Tibial artery (tissue), 4 donors: Measurements from ENCODE around the gene EIF4E3.
A peak's percentile ranks its signal among the peaks of the same experiment; 100 is the strongest.

Experiments used
- DNase-seq, 2 donors: peaks; one replicate each; pipeline ENCODE4 v3.0.0-alpha.2; 2019
- H3K27ac ChIP-seq, 2 donors: fragments of 200-600 bp; sonication (generic) in 1 of 2; 1 replicate in 1 of 2; 2 replicates in 1 of 2; pipeline ENCODE4 v1.5.1; 2018 to 2019; ENCODE audit warnings: mild to moderate bottlenecking in 1 of 2
- H3K27me3 ChIP-seq, 2 donors: fragments of 200-600 bp; sonication (generic) in 1 of 2; one replicate each; pipeline versions ENCODE4 v1.5.1 to v1.6.0; 2016 to 2019
- H3K36me3 ChIP-seq, 3 donors: fragments of 200-600 bp; sonication (generic) in 2 of 3; one replicate each; pipeline ENCODE4 v1.5.1; 2016 to 2019; ENCODE audit warnings: mild to moderate bottlenecking in 2 of 3
- H3K4me1 ChIP-seq, 4 donors: fragments of 200-600 bp; sonication (generic) in 2 of 4; 1 replicate in 3 of 4; 2 replicates in 1 of 4; pipeline ENCODE4 v1.5.1; 2016 to 2019
- H3K4me3 ChIP-seq, 2 donors: fragments of 200-600 bp; sonication (generic) in 1 of 2; 1 replicate in 1 of 2; 2 replicates in 1 of 2; pipeline ENCODE4 v1.5.1; 2018 to 2019; ENCODE audit warnings: mild to moderate bottlenecking in 2 of 2
- H3K9me3 ChIP-seq, 3 donors: fragments of 200-600 bp; sonication (generic) in 1 of 3; one replicate each; pipeline ENCODE4 v1.5.1; 2016 to 2019
- intact Hi-C: fragments of 100-400 bp; cut with DNase I; formaldehyde crosslinking; loops from one replicate; pipeline ENCODE4 v1.15.0; 2023; ENCODE audit warnings: low total_unique reads
- TF ChIP-seq, protein P1 (sequence below), 2 experiments: fragments of 200-600 bp in 1 of 2; fragments of 450-650 bp in 1 of 2; IDR thresholded peaks; one replicate each; pipeline ENCODE4 v1.5.1; 2017 to 2019; ENCODE audit warnings: antibody characterized with exemption in 2 of 2, mild to moderate bottlenecking in 1 of 2, moderate library complexity in 1 of 2

The EIF4E3 gene

DNA sequence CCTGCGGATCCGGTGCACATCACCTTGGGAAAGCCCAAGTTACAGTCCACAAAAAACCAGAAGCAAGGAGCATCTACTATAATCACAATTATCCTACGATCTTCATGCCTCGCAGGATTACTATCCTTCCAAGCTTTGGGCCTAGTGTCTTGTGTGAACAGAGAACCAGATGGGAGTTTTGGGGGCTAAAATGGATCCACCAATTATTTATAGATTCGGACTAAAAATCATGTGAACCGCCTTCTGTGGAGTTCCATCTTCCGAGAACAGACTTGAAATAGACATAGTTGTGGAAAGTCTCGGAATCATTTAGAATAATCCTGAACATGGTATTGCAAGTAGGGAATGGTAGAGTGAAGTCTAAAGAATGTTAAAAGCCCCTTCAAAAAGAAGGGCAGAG lies 70.1 kb downstream of the EIF4E3 start:
- H3K36me3 ChIP-seq: no peaks in the 10 kb centered on the region
- H3K27ac ChIP-seq: no peak overlapping the region
- H3K27me3 ChIP-seq: no peaks in the 10 kb centered on the region
- intact Hi-C loops: no loop called here
- no peaks in the 10 kb centered on the region for H3K9me3 ChIP-seq
- DNase-seq: no peak
- TF ChIP-seq, protein P1, sequence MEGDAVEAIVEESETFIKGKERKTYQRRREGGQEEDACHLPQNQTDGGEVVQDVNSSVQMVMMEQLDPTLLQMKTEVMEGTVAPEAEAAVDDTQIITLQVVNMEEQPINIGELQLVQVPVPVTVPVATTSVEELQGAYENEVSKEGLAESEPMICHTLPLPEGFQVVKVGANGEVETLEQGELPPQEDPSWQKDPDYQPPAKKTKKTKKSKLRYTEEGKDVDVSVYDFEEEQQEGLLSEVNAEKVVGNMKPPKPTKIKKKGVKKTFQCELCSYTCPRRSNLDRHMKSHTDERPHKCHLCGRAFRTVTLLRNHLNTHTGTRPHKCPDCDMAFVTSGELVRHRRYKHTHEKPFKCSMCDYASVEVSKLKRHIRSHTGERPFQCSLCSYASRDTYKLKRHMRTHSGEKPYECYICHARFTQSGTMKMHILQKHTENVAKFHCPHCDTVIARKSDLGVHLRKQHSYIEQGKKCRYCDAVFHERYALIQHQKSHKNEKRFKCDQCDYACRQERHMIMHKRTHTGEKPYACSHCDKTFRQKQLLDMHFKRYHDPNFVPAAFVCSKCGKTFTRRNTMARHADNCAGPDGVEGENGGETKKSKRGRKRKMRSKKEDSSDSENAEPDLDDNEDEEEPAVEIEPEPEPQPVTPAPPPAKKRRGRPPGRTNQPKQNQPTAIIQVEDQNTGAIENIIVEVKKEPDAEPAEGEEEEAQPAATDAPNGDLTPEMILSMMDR (IDR thresholded peaks at IDR 0.05): no peak
- H3K4me1 ChIP-seq: peaks cover 0 to 20% (median 15%) of the 10 kb centered on the region in 4 donors
- H3K4me3 ChIP-seq: no peak overlapping the region

GRCh38 chr3:71653414-71653807 lies 71.8 kb downstream of the EIF4E3 start:
- no peaks in the 10 kb centered on the region for H3K36me3 ChIP-seq
- H3K27ac ChIP-seq: no peak overlapping the region
- H3K4me1 ChIP-seq: peaks cover 0 to 17% (median 11%) of the 10 kb centered on the region in 4 donors
- intact Hi-C loops: loop anchor here (5.0 kb wide), 1 partner anchor 1121 kb away; no protein-coding TSS in a partner anchor
- no peaks in the 10 kb centered on the region for H3K27me3 ChIP-seq
- no peak overlapping the region for H3K4me3 ChIP-seq
- TF ChIP-seq, protein P1 (IDR thresholded peaks at IDR 0.05): no peak
- no peaks in the 10 kb centered on the region for H3K9me3 ChIP-seq
- DNase-seq: no peak

GRCh38 chr3:71652781-71653413 lies 72.3 kb downstream of the EIF4E3 start:
- Histone ChIP-seq H3K4me1 (peaks cover 0 to 12% (median 7%) of the 10 kb centered on the region in 4 donors), H3K36me3 (no peaks in the 10 kb centered on the region), H3K4me3 (no peak overlapping the region), H3K9me3 (no peaks in the 10 kb centered on the region), H3K27ac (no peak overlapping the region), H3K27me3 (no peaks in the 10 kb centered on the region)
- peak in 1 of 2 donors; percentile 56 for DNase-seq
- TF ChIP-seq, protein P1 (IDR thresholded peaks at IDR 0.05): peak; percentile 48 to 55
- intact Hi-C loops: loop anchor here (5.0 kb wide), 1 partner anchor 1121 kb away; no protein-coding TSS in a partner anchor

DNA sequence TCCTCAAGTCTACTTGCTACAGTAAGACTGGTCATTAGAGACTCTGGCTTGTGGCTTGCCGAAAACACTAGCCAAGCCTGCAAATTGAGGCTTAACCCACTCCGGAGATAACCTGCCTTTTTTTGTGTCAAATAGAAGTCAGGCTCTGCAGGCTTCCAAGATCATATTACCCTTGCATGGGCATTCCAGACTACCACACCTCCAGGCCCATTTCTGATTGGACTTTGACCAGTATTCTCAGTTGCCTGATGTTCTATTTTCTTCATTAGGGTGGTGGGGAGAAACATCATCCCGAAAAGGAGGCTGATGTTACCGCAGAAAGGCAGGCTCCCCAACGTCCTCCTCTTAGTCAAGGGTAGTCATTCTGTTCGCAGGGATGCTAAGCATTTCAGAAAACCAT lies 73.6 kb downstream of the EIF4E3 start:
- intact Hi-C loops: loop anchor here (5.0 kb wide), 1 partner anchor 1119 kb away; no protein-coding TSS in a partner anchor
- Histone ChIP-seq H3K27ac (no peak overlapping the region), H3K4me3 (no peak overlapping the region), H3K4me1 (peaks cover 0 to 6% (median 0%) of the 10 kb centered on the region in 4 donors), H3K36me3 (no peaks in the 10 kb centered on the region), H3K9me3 (no peaks in the 10 kb centered on the region), H3K27me3 (no peaks in the 10 kb centered on the region)
- TF ChIP-seq, protein P1 (IDR thresholded peaks at IDR 0.05): no peak
- DNase-seq: no peak

GRCh38 chr3:71650372-71650771 lies 74.8 kb downstream of the EIF4E3 start:
- TF ChIP-seq, protein P1 (IDR thresholded peaks at IDR 0.05): no peak
- DNase-seq: no peak
- H3K9me3 ChIP-seq: no peaks in the 10 kb centered on the region
- no peak overlapping the region for H3K27ac ChIP-seq
- H3K36me3 ChIP-seq: no peaks in the 10 kb centered on the region
- no peaks in the 10 kb centered on the region for H3K27me3 ChIP-seq
- H3K4me1 ChIP-seq: peaks cover 0 to 6% (median 0%) of the 10 kb centered on the region in 4 donors
- intact Hi-C loops: loop anchor here (5.0 kb wide), 1 partner anchor 1118 kb away; no protein-coding TSS in a partner anchor
- no peak overlapping the region for H3K4me3 ChIP-seq
